NCI-H1092 treated with DMSO at 0.1 percent for 48 hours (cell line): Measurements from ENCODE around the gene LRRK1.

Experiments
- DNase-seq: peaks from one replicate; lab custom pipeline; 2025; lab: John Stamatoyannopoulos, UW

Gene LRRK1

DNA sequence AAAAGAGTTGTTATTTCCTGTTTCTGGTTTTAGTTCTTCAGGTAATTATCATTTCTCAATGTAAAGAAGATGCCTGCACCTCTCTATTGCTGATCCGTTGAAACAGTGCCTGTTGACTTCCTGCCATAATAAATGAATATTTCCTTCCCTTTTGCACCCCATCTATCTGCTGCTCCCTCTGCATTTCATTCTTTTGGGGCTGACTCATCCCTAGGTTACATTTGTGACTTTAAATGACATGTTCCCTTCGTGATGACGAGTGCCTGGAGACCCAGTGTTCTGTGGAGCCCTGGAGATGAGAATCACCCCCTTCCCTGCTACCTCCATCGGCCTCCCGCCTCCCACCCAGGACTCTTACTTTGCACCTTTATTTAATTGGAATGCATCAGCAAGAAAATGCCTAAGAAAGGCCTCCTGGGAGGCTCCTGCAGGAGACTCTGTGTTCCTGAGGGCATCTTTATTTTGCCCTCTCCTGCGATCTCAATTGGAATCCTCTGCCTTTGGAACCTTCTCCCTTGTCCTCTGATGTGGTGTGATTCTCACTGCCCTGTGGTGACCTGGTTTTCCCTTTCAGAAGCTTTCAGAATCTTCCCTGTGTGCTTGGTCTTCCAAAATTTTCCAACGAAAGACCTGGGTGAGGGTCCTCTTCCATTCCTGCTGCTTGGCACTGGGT, 13.7 kb downstream of the LRRK1 start:
- no peak for DNase-seq

DNA sequence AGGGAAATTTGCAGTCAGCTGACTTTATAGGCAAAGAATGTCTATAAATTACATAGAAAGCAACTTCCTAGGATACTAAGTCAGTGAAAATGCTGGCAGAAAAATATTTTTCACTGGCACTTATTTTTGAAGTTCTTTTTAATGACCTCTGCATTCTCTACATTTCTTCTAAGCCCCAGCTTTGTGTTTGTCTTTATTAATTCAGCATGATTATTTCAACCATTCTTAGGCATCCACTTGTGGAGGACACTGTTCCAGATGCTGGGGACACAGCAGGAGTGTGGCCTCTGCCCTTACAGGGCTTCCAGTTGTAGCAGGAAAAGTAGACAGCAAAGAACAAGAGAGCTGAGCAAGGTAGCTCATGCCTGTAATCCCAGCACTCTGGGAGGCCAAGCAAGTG, 15.0 kb downstream of the LRRK1 start:
- DNase-seq, result no peak

GRCh38 chr15:100934726-100935125, 15.6 kb downstream of the LRRK1 start:
- no peak for DNase-seq

GRCh38 chr15:100937171-100937570, 18.0 kb downstream of the LRRK1 start:
- DNase-seq, result no peak

DNA sequence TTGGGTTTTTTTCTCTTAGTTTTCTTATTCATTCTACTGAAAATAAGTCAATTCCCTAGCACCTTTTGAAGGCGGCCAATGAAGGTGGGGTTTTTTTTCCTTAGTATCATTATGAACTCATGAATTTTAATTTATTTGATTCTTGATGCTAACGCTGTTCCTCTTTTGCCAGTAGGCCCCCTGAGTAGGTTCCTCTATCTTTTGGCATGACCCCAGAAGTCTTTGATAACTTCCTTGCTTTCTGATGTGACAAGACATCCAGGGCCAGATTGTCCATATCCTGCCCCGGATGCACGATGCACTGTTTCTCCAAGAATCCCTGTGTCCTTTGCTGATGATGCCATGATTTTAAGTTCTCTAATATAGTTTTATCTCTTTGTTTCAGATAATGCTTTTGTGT, 20.6 kb downstream of the LRRK1 start:
- DNase-seq, result no peak

DNA sequence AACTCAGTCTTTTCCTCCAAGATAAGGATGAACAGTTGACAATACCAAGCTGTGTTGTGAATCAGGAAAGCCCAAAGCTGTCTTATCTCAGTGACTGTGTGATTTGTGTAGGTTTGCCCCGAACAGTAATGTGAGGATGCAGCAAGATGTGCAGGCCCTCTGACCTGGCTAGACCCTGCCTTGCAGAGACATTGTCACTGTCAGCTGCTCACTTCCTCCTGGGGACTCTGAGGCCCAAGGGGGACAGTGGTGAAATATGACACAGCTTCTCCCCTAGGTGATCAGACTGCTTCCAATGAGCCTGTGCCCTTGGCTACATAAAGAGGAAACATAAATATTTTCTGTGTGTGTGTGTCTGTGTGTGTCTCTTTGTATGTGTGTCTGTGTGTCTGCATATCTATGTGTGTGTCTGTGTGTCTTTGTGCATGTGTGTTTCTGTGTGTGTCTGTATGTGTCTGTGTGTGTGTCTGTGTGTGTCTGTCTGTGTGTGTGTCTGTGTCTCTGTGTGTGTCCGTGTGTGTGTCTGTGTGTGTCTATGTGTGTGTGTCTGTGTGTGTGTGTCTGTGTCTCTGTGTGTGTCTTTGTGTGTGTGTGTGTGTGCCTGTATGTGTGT, 21.7 kb downstream of the LRRK1 start:
- DNase-seq, result no peak

DNA sequence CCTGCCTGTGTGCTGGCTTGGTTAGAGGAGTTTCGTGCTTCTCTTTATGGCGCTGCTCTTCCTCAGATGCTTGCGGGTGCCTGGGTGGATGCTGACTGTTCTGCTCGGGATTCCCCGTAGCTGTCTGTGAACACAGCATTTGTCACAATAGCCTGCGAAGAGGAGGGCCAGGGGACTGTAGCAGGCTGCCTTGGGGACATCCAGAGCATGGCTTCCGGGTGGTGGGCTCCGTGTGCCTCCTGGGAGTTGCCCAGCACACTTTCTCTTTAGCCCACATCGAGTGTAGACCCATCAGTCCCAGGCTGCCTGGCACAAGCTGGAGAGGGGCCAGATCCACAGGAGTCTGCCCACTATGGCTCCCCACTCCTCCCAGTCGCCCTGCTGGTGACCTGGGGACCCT, 22.4 kb downstream of the LRRK1 start:
- DNase-seq, result no peak

GRCh38 chr15:100942656-100943425, 23.7 kb downstream of the LRRK1 start:
- no peak for DNase-seq

- DNase-seq, result no peak
Measured at GRCh38 chr15:100944244-100944895, 25.2 kb downstream of the LRRK1 start.

DNA sequence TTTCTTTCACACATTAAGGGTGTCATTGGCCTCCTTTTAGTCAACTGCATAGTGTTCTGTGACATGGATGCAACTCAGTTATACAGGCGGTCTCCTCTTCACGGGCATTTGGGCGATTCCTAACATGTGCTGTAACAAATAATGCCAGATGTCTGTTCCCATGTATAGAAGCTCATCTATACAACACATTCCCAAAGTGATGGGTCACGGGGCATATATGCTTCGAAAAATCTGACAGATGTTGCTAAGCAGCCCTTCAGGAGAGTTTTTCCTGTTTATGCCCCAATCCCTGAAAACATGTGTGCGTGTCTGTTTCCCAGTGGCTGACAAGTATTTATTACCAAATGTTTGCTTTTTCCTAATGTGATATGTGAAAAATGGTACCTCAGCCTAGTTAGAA, 25.8 kb downstream of the LRRK1 start:
- DNase-seq, result no peak

- no peak for DNase-seq
Measured at GRCh38 chr15:100947760-100948429, 28.7 kb downstream of the LRRK1 start.

- no peak for DNase-seq
Measured at GRCh38 chr15:100948430-100948762, 29.2 kb downstream of the LRRK1 start.

GRCh38 chr15:100949691-100950090, 30.5 kb downstream of the LRRK1 start:
- no peak for DNase-seq

DNA sequence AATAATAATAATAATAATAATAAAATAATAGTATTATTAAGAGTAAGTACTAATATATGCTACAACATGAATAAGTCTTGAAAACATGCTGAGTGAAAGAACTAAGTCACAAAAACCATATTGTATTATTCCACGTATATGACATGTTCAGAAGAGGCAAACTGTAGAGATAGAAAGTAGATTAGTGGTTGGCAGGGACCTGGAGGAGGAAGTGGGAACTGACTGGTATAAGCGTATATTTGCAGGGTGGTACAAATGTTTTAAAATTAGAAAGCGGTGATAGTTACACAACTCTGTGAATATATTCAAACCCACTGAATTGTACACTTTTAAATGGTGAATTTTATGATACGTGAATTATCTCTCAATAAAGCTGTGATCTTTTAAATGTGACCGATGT, 32.8 kb downstream of the LRRK1 start:
- no peak for DNase-seq

GRCh38 chr15:100952566-100952965, 33.4 kb downstream of the LRRK1 start:
- no peak for DNase-seq

- DNase-seq, result no peak
Measured at GRCh38 chr15:100958326-100959065, 39.3 kb downstream of the LRRK1 start.

GRCh38 chr15:100959066-100960050, 40.2 kb downstream of the LRRK1 start:
- DNase-seq, result no peak

- no peak for DNase-seq
Measured at GRCh38 chr15:100966997-100967396, 47.8 kb downstream of the LRRK1 start.

DNA sequence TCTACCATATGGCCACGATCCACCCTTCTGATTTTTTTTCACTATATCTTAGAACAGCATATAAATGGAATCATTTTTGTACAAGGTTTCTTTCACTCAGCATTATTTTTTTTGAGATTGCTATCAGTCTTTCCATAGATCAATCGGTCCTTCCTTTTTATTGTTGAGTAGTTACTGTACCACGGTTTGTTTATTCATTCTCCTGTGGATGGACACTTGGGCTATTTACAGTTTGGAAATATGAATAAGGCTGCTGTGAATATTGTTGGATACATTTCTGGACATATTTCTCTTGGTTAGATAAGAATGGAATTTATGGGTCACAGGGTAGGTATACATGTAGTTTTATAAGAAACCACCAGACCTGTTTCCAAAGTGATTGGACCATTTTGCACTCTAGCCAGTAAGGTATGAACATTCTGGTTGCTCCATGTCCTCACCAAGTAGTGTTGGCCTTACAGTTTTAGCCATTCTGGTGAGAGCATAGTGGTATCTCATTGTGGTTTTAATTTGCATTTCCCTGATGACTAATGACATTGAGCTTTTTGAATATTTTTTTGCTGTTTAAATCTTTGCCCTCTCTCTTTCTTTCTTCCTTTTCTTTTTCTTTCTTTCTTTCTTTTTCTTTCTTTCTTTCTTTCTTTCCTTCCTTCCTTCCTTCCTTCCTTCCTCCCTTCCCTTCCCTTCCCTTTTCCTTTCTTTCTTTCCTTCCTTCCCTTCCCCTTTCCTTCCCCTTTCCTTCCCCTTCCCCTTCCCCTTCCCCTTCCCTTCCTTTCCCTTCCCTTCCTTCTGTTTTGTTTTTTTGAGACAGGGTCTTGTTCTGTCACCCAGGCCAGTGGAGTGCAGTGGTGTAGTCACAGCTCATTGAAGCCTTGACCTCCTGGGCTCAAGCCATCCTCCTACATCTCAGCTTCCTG, 49.2 kb downstream of the LRRK1 start:
- no peak for DNase-seq
